Loucy (cell line): Measurements from ENCODE around the gene SHROOM4.

Experiments used
- H2AFZ ChIP-seq: fragments of 200-600 bp; sonication (generic); 2 replicates; pipeline ENCODE4 v1.6.0; 2016; ENCODE audit warnings: antibody characterized with exemption, mild to moderate bottlenecking, low read length, moderate library complexity
- H3F3A ChIP-seq: fragments of 200-600 bp; 2 replicates; pipeline ENCODE4 v1.6.0; 2016; ENCODE audit warnings: antibody characterized with exemption, low read depth, mild to moderate bottlenecking
- H3K27me3 ChIP-seq: fragments of 200-600 bp; sonication (generic); 2 replicates; pipeline ENCODE4 v1.6.1; 2014; ENCODE audit warnings: low read length, mild to moderate bottlenecking; ENCODE audit not compliant: insufficient read depth, poor library complexity, severe bottlenecking
- H3K36me3 ChIP-seq: fragments of 200-600 bp; sonication (generic); 2 replicates; pipeline ENCODE4 v1.6.1; 2016; ENCODE audit warnings: low read length; ENCODE audit not compliant: insufficient read depth
- H3K4me1 ChIP-seq: fragments of 200-600 bp; sonication (generic); 2 replicates; pipeline ENCODE4 v1.5.1; 2014; ENCODE audit warnings: low read length, mild to moderate bottlenecking; ENCODE audit not compliant: insufficient read depth, poor library complexity, severe bottlenecking
- H3K4me2 ChIP-seq: fragments of 200-600 bp; sonication (generic); 2 replicates; pipeline ENCODE4 v1.6.0; 2014; ENCODE audit warnings: antibody characterized with exemption, low read length, low read depth, mild to moderate bottlenecking; ENCODE audit not compliant: poor library complexity, severe bottlenecking
- H3K4me3 ChIP-seq: fragments of 200-600 bp; sonication (generic); 2 replicates; pipeline ENCODE4 v1.5.1; 2014; ENCODE audit warnings: low read length, mild to moderate bottlenecking, mixed read lengths; ENCODE audit not compliant: poor library complexity, severe bottlenecking
- H3K79me2 ChIP-seq: fragments of 200-600 bp; sonication (generic); 2 replicates; pipeline ENCODE4 v1.6.1; 2014; ENCODE audit warnings: low read length; ENCODE audit not compliant: insufficient read depth
- H3K9ac ChIP-seq: fragments of 200-600 bp; sonication (generic); 2 replicates; pipeline ENCODE4 v1.6.0; 2014; ENCODE audit warnings: mild to moderate bottlenecking, low read depth, low read length, moderate library complexity; ENCODE audit not compliant: poor library complexity, severe bottlenecking
- H3K9me2 ChIP-seq: fragments of 200-600 bp; sonication (generic); replicated peaks from 2 replicates; pipeline ENCODE4 v1.6.1; 2016; ENCODE audit warnings: low read depth, low read length, mixed read lengths
- H3K9me3 ChIP-seq: fragments of 200-600 bp; sonication (generic); 2 replicates; pipeline ENCODE4 v1.6.1; 2014; ENCODE audit warnings: mild to moderate bottlenecking, antibody characterized with exemption, low read length, low read depth; ENCODE audit not compliant: insufficient read depth
- H4K20me1 ChIP-seq: fragments of 200-600 bp; sonication (generic); 2 replicates; pipeline ENCODE4 v1.6.0; 2014; ENCODE audit warnings: antibody characterized with exemption, low read length, mild to moderate bottlenecking; ENCODE audit not compliant: insufficient read depth, poor library complexity, severe bottlenecking
- CTCF ChIP-seq: fragments of 200-600 bp; sonication (generic); conservative IDR thresholded peaks from 2 replicates; pipeline ENCODE4 v1.5.1; 2014; ENCODE audit warnings: mild to moderate bottlenecking, antibody characterized with exemption, low read length
- EZH2phosphoT487 ChIP-seq: fragments of 200-600 bp; IDR thresholded peaks from 2 replicates; pipeline ENCODE4 v1.6.1; 2018; ENCODE audit warnings: antibody characterized with exemption, mild to moderate bottlenecking, moderate library complexity, borderline replicate concordance

Gene SHROOM4

GRCh38 chrX:50698944-50699343 lies 115.0 kb downstream of the SHROOM4 start:
- no peaks in the 10 kb centered on the region for H3K9me2 ChIP-seq
- H3K4me1 ChIP-seq: no peaks in the 10 kb centered on the region
- H2AFZ ChIP-seq: no peak overlapping the region
- no peak for TF ChIP-seq EZH2phosphoT487
- H3K4me3 ChIP-seq: no peak overlapping the region
- H3K9ac ChIP-seq: no peak overlapping the region
- no peaks in the 10 kb centered on the region for H4K20me1 ChIP-seq
- no peaks in the 10 kb centered on the region for H3K27me3 ChIP-seq
- H3K36me3 ChIP-seq: no peaks in the 10 kb centered on the region
- no peak overlapping the region for H3K4me2 ChIP-seq
- H3K9me3 ChIP-seq: no peaks in the 10 kb centered on the region
- H3F3A ChIP-seq: no peaks in the 10 kb centered on the region
- H3K79me2 ChIP-seq: no peaks in the 10 kb centered on the region

DNA sequence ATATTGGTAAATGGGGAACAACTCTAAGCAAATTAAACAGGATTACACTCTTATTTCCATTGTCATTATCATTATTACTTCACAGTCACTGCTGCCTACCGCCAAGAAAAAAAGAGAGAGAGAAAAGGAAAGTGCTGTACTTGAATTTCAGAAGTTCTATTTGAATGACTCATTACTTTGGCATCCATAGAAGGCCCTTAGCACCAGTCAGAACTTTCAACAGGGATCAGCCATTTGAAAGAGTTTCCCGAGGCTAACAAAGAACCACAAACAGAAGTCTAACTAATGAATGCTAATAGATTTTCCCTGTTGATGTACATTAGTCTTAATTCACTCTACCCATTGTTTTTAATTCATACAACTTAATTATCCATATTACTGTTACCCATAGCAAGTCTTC lies 116.3 kb downstream of the SHROOM4 start:
- H3K79me2 ChIP-seq: no peaks in the 10 kb centered on the region
- no peaks in the 10 kb centered on the region for H3F3A ChIP-seq
- H3K27me3 ChIP-seq: no peaks in the 10 kb centered on the region
- no peaks in the 10 kb centered on the region for H3K4me1 ChIP-seq
- no peak overlapping the region for H2AFZ ChIP-seq
- H4K20me1 ChIP-seq: no peaks in the 10 kb centered on the region
- no peak overlapping the region for H3K4me2 ChIP-seq
- H3K4me3 ChIP-seq: no peak overlapping the region
- TF ChIP-seq EZH2phosphoT487: no peak
- no peak for TF ChIP-seq CTCF
- no peaks in the 10 kb centered on the region for H3K9me3 ChIP-seq
- H3K36me3 ChIP-seq: no peaks in the 10 kb centered on the region
- no peaks in the 10 kb centered on the region for H3K9me2 ChIP-seq
- H3K9ac ChIP-seq: no peak overlapping the region

DNA sequence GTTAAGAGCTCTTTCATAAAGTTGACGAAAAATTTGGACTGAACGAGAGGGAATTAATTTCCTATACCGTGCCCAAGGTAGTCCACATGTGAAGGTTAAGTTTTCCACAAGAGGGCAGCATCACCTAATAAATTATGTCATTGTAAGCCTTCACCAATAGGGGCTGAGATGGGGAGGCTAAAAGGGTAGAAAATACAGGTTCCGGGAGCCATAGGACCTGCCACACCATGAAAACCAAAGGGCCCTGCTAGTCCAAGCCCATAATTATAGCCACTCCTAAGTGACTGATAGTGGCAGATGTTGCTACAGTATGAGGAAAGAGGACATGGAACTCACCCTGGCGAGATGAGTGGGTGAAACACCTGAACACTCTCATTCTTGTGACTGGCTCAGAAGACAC lies 122.2 kb downstream of the SHROOM4 start:
- Histone ChIP-seq H3K4me1 (no peaks in the 10 kb centered on the region), H3K9ac (no peak overlapping the region), H3K4me2 (no peak overlapping the region), H3K9me3 (no peaks in the 10 kb centered on the region), H3K9me2 (no peaks in the 10 kb centered on the region), H3K27me3 (no peaks in the 10 kb centered on the region), H4K20me1 (no peaks in the 10 kb centered on the region), H3K4me3 (no peak overlapping the region), H3F3A (no peaks in the 10 kb centered on the region), H3K79me2 (no peaks in the 10 kb centered on the region), H3K36me3 (no peaks in the 10 kb centered on the region), H2AFZ (peak overlapping the region; percentile 88)
- TF ChIP-seq CTCF (peak; percentile 67), EZH2phosphoT487 (no peak)

GRCh38 chrX:50684871-50685270 lies 129.1 kb downstream of the SHROOM4 start:
- TF ChIP-seq CTCF: no peak
- no peak for TF ChIP-seq EZH2phosphoT487
- Histone ChIP-seq H3K79me2 (no peaks in the 10 kb centered on the region), H3K9me3 (no peaks in the 10 kb centered on the region), H3K27me3 (no peaks in the 10 kb centered on the region), H3K4me2 (no peak overlapping the region), H3F3A (no peaks in the 10 kb centered on the region), H3K4me3 (no peak overlapping the region), H3K9ac (no peak overlapping the region), H3K9me2 (no peaks in the 10 kb centered on the region), H2AFZ (no peak overlapping the region), H3K4me1 (no peaks in the 10 kb centered on the region), H3K36me3 (no peaks in the 10 kb centered on the region), H4K20me1 (no peaks in the 10 kb centered on the region)
